CD4-positive, alpha-beta T cell (primary cell): ENCODE data around the gene NT5DC4. TPM values are rescaled to one million over a fixed set of nuclear protein-coding genes. Genes with fewer than 3 reads are reported as not detected.

Experiments
- ATAC-seq: fragments of 200-7000 bp; cut with Tn5 transposase; one replicate; pipeline ENCODE4 v1.10.0; 2022; ENCODE audit warnings: mild to moderate bottlenecking; ENCODE audit not compliant: poor library complexity
- CTCF ChIA-PET: fragments of 350-600 bp; sonication (Branson Sonifier 250); formaldehyde crosslinking; loops from one replicate; lab custom pipeline; 2021; ENCODE audit warnings: antibody characterized with exemption, inconsistent platforms; lab: Charles Lee
- POLR2A ChIA-PET: fragments of 350-600 bp; sonication (Branson Sonifier 250); formaldehyde crosslinking; loops from one replicate; lab custom pipeline; 2021; ENCODE audit warnings: antibody characterized with exemption, inconsistent platforms; lab: Charles Lee
- DNase-seq, 14 experiments: peaks; one replicate each; pipeline ENCODE4 v3.0.0-alpha.2; 2013 to 2020; ENCODE audit warnings: mixed read lengths in 2 of 14
- H3K27ac ChIP-seq, 2 donors: one replicate each; pipeline versions ENCODE4 v1.5.1 to v1.7.0; 2013; ENCODE audit warnings: low read length in 2 of 2, low read depth in 1 of 2, mild to moderate bottlenecking in 1 of 2
- H3K27me3 ChIP-seq, 2 experiments: 1 replicate in 1 of 2; 2 replicates in 1 of 2; pipeline versions ENCODE4 v1.6.1 to v1.7.0; 2013; ENCODE audit warnings: low read length in 2 of 2, control low read depth in 1 of 2, mild to moderate bottlenecking in 1 of 2, moderate library complexity in 1 of 2; ENCODE audit not compliant: insufficient read depth in 2 of 2, control insufficient read depth in 1 of 2
- H3K36me3 ChIP-seq: one replicate; pipeline ENCODE4 v1.6.1; 2013; ENCODE audit warnings: low read length, control low read depth; ENCODE audit not compliant: insufficient read depth
- H3K4me1 ChIP-seq: one replicate; pipeline ENCODE4 v1.6.1; 2013; ENCODE audit warnings: low read length, control low read depth; ENCODE audit not compliant: insufficient read depth
- H3K4me3 ChIP-seq: one replicate; pipeline ENCODE4 v1.5.1; 2013; ENCODE audit warnings: mild to moderate bottlenecking, low read length, moderate library complexity
- H3K9me3 ChIP-seq, 2 experiments: 1 replicate in 1 of 2; 2 replicates in 1 of 2; pipeline versions ENCODE4 v1.6.1 to v1.7.0; 2013; ENCODE audit warnings: low read length in 2 of 2, mild to moderate bottlenecking in 2 of 2, control low read depth in 1 of 2, moderate library complexity in 1 of 2; ENCODE audit not compliant: control insufficient read depth in 1 of 2, insufficient read depth in 1 of 2
- H3K27ac Mint-ChIP-seq: one replicate; pipeline ENCODE4 v1.8.0; 2020; ENCODE audit warnings: mixed read lengths
- H3K27me3 Mint-ChIP-seq: one replicate; pipeline ENCODE4 v1.8.0; 2021; ENCODE audit warnings: mixed read lengths
- H3K36me3 Mint-ChIP-seq: one replicate; pipeline ENCODE4 v1.8.0; 2021; ENCODE audit warnings: low read depth, mixed read lengths
- H3K4me1 Mint-ChIP-seq: one replicate; pipeline ENCODE4 v1.8.0; 2021; ENCODE audit warnings: low read depth, mixed read lengths
- H3K4me3 Mint-ChIP-seq: one replicate; pipeline ENCODE4 v1.8.0; 2020; ENCODE audit warnings: mild to moderate bottlenecking, mixed read lengths
- H3K9me3 Mint-ChIP-seq: one replicate; pipeline ENCODE4 v1.8.0; 2020; ENCODE audit warnings: mixed read lengths
- CTCF ChIP-seq: fragments of 200-600 bp; IDR thresholded peaks from one replicate; pipeline ENCODE4 v1.8.0; 2022; ENCODE audit warnings: antibody characterized with exemption, mild to moderate bottlenecking
- intact Hi-C, 2 experiments: fragments of 100-400 bp; cut with DNase I in 1 of 2; cut with micrococcal nuclease in 1 of 2; formaldehyde crosslinking; loops; one replicate each; pipeline versions ENCODE4 v1.15.1 to v1.9.0; 2023 to 2025; cut with DNase I, micrococcal nuclease
- total RNA-seq, 174 experiments: library from RNA in 2 of 174; stranded (reverse) in 2 of 174; gene quantifications; one replicate each; pipeline ENCODE4 v1.2.3 and lab custom pipeline; 2021 to 2026

The NT5DC4 gene
- total RNA-seq, 2 experiments from 2014 or later: not detected

- intact Hi-C loops: loop anchor here in 1 of 2 experiments (2.0 kb wide), 1 partner anchor 207 kb away; no protein-coding TSS in a partner anchor
- ChIA-PET CTCF (interaction anchor here (0.6 kb wide), 1 partner anchor 133 kb away, joined by 3 read pairs; no protein-coding TSS in a partner anchor), POLR2A (no interaction called here)
- Mint-ChIP-seq H3K27me3 (no peaks in the 10 kb centered on the region), H3K27ac (no peak overlapping the region), H3K4me1 (peaks cover 12% of the 10 kb centered on the region), H3K36me3 (no peaks in the 10 kb centered on the region), H3K9me3 (no peaks in the 10 kb centered on the region), H3K4me3 (no peak overlapping the region)
- Histone ChIP-seq H3K9me3 (no peaks in the 10 kb centered on the region), H3K4me3 (no peak overlapping the region), H3K27me3 (no peaks in the 10 kb centered on the region), H3K36me3 (no peaks in the 10 kb centered on the region), H3K27ac (no peak overlapping the region), H3K4me1 (peaks cover 8% of the 10 kb centered on the region)
- TF ChIP-seq CTCF: no peak
- DNase-seq: no peak
- ATAC-seq: no peak
Observed at GRCh38 chr2:112751451-112752197, 30.8 kb downstream of the NT5DC4 start.

- CTCF ChIA-PET: interaction anchor here (1.2 kb wide), 1 partner anchor 9 kb away, joined by 4 read pairs; no protein-coding TSS in a partner anchor
Observed at GRCh38 chr2:112752667-112753066, 31.8 kb downstream of the NT5DC4 start.

DNA sequence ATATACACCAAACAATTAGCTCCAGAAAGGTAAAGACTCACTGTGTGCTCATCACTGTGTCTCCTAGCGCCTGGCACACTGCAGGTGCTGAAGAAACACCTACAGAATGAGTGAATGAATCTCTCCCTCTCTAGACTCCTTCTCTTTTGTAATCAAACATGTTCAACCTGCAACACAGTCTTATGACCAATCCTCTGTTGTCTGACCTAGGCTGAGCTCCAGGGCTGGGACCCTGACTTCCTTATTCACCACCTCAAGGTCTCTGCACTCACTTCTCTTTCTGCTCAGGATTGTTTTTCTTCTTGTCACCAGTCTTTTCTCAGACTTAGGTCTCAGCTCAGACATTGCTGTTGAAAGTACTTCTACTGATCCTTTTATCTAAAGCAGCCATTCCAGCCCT is 33.7 kb downstream of the NT5DC4 start:
- Histone ChIP-seq H3K4me1 (peaks cover 11% of the 10 kb centered on the region), H3K9me3 (no peaks in the 10 kb centered on the region), H3K27ac (no peak overlapping the region), H3K27me3 (no peaks in the 10 kb centered on the region), H3K4me3 (no peak overlapping the region), H3K36me3 (no peaks in the 10 kb centered on the region)
- DNase-seq (no peak), ATAC-seq (no peak)
- H3K27me3 Mint-ChIP-seq: no peaks in the 10 kb centered on the region
- no peak for TF ChIP-seq CTCF
- intact Hi-C loops: no loop called here
- H3K4me1 Mint-ChIP-seq: peaks cover 11% of the 10 kb centered on the region
- no peak overlapping the region for H3K4me3 Mint-ChIP-seq
- H3K9me3 Mint-ChIP-seq: no peaks in the 10 kb centered on the region
- H3K36me3 Mint-ChIP-seq: no peaks in the 10 kb centered on the region
- ChIA-PET CTCF (interaction anchor here (1.6 kb wide), 1 partner anchor 11 kb away, joined by 3 read pairs; no protein-coding TSS in a partner anchor), POLR2A (no interaction called here)
- H3K27ac Mint-ChIP-seq: no peak overlapping the region

More at GRCh38 chr2:112752667-112753066, 31.8 kb downstream of the NT5DC4 start:
- Mint-ChIP-seq H3K36me3 (no peaks in the 10 kb centered on the region), H3K4me3 (no peak overlapping the region), H3K4me1 (peaks cover 12% of the 10 kb centered on the region), H3K27ac (no peak overlapping the region), H3K27me3 (no peaks in the 10 kb centered on the region), H3K9me3 (no peaks in the 10 kb centered on the region)
- no peak overlapping the region for H3K27ac ChIP-seq
- POLR2A ChIA-PET: no interaction called here
- DNase-seq (no peak), ATAC-seq (no peak)
- no peaks in the 10 kb centered on the region for H3K36me3 ChIP-seq
- H3K27me3 ChIP-seq: no peaks in the 10 kb centered on the region
- intact Hi-C loops: loop anchor here in 1 of 2 experiments (2.0 kb wide), 1 partner anchor 206 kb away; no protein-coding TSS in a partner anchor
- H3K9me3 ChIP-seq: no peaks in the 10 kb centered on the region
- TF ChIP-seq CTCF: no peak
- H3K4me1 ChIP-seq: peaks cover 11% of the 10 kb centered on the region
- H3K4me3 ChIP-seq: no peak overlapping the region
